ENCODE measurements around the gene BAG2. TPM values are rescaled to one million over a fixed set of nuclear protein-coding genes. Genes with fewer than 3 reads are reported as not detected.

The BAG2 gene
- total and polyA plus RNA-seq, 10 of the 15 experiments (the other 5 are each of a cell fraction or from before 2014, with no cell fraction given): 7.7 to 17.6 (median 9.6) TPM

- Histone ChIP-seq H4K20me1 (ENCODE audit: control insufficient read depth, insufficient read depth) (no peaks in the 10 kb centered on the region), H3K36me3 (ENCODE audit: control insufficient read depth in 2 of 2, insufficient read depth in 2 of 2, low read length in 1 of 2) (peaks cover 0 to 5% of the 10 kb centered on the region in 2 experiments; a peak in 3 of 4 replicates), H3K9me3 (replicated peaks; ENCODE audit: control insufficient read depth, insufficient read depth, low read length) (no peaks in the 10 kb centered on the region), H3K4me2 (ENCODE audit: control insufficient read depth, insufficient read depth) (peak overlapping the region; percentile 93), H2AFZ (ENCODE audit: control insufficient read depth, low read depth, low read length) (no peak overlapping the region), H3K4me3 (peak overlapping the region; percentile 84), H3K4me1 (ENCODE audit: control insufficient read depth, insufficient read depth, low read length) (no peaks in the 10 kb centered on the region), H3K79me2 (ENCODE audit: control insufficient read depth, insufficient read depth, low read length) (peaks cover 72% of the 10 kb centered on the region), H3K27me3 (replicated peaks in 1 of 2; ENCODE audit: control insufficient read depth in 2 of 2, insufficient read depth in 2 of 2, low read length in 1 of 2) (no peaks in the 10 kb centered on the region), H3K27ac (ENCODE audit: control insufficient read depth, insufficient read depth) (peak overlapping the region; percentile 86), H3K9ac (ENCODE audit: control insufficient read depth, insufficient read depth, low read length) (peak overlapping the region; percentile 73)
- TF ChIP-seq ZSCAN29 (IDR thresholded peaks at IDR 0.05) (no peak), ZBTB40 (IDR thresholded peaks at IDR 0.05; ENCODE audit: borderline replicate concordance) (peak; percentile 85), HDAC2 (IDR thresholded peaks at IDR 0.05) (no peak), STAT1 (conservative IDR thresholded peaks at IDR 0.05) (no peak)
- ChIA-PET SMC1A (ENCODE audit: uncharacterized antibody, unreplicated experiment) (no interaction called here), POLR2A (interaction anchor here (1.3 kb wide), 1 partner anchor 9 kb away, joined by 4 read pairs; no protein-coding TSS in a partner anchor), RAD21 (ENCODE audit: unreplicated experiment) (interaction anchor here (1.3 kb wide), 1 partner anchor 270 kb away, joined by 3 read pairs; no protein-coding TSS in a partner anchor), CTCF (interaction anchor here (1.0 kb wide), 1 partner anchor 143 kb away, joined by 3 read pairs; the partner anchor contains the start of gene PRIM2)
- WGBS (ENCODE audit: insufficient coverage, insufficient replicate concordance, low lambda C conversion rate, missing lambda C conversion rate): 67% methylated on average over 3 of the region's 3 CpGs
- FAIRE-seq: no peak
- no TSS peak for BruUV-seq (replicated peaks)
- no peak for DNase-seq (ENCODE audit: low read depth, low spot score)
- intact Hi-C loops (cut with micrococcal nuclease; ENCODE audit: unreplicated experiment) (loop anchor here (5.0 kb wide), 2 partner anchors 67 to 272 kb away; no protein-coding TSS in a partner anchor), in situ Hi-C loops (cut with MboI) (loop anchor here (10.0 kb wide), 1 partner anchor 140 kb away; the partner anchor contains the start of gene PRIM2)
- ATAC-seq: no peak
Observed at GRCh38 chr6:57174511-57174907, 2.4 kb downstream of the BAG2 start.

Measured in GM12878 (cell line).